HL-60/S4 (cell line): ENCODE measurements around the gene SPIN1.

Experiments
- in situ Hi-C: fragments of 300-500 bp; cut with MboI; formaldehyde crosslinking; loops from 2 replicates; pipeline ENCODE4 v1.14.3; 2022; ENCODE audit warnings: low sequenced_read_pairs

Gene SPIN1

GRCh38 chr9:88433583-88434255 is 45.5 kb downstream of the SPIN1 start:
- in situ Hi-C loops: no loop called here

DNA sequence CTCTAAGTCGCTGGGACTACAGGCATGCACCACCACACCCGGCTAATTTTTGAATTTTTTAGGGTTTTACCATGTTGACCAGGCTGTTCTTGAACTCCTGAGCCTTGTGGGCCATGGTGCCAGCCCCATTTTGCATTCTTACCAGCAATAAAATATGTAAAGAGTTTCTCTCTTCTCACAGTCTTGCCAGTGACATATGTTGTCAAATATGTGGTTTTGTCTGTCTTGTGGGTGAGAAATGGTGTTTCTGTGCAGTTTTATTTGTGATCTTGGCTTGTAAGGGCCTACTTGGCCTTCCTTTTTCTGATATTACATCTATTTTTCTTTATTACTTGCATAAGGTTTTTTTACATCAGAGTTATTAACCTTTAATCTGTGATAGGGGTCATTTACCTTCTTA is 47.1 kb downstream of the SPIN1 start:
- in situ Hi-C loops: no loop called here

GRCh38 chr9:88436379-88436778 is 48.1 kb downstream of the SPIN1 start:
- in situ Hi-C loops: no loop called here

GRCh38 chr9:88437210-88438146 is 49.2 kb downstream of the SPIN1 start:
- in situ Hi-C loops: no loop called here

DNA sequence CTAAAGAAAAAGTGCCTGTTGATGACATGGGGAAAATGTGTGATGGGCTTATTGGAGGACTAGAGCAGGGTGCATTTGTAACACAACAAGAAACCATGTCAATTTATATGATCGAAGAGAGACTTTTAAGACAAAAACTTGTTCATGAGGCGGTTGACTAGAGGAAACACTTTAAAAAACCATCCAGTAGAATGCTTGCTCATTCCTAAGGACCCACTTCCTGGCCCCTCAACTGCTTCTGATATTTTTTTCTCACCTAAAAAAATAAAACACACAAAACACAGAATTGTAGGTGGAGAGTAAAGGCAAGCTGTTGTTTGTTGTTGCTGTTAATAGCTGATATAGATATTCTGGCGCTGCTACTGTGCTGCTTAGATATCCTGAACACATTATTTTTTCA is 50.6 kb downstream of the SPIN1 start:
- in situ Hi-C loops: no loop called here

- in situ Hi-C loops: no loop called here
Measured at GRCh38 chr9:88441301-88442007, 53.2 kb downstream of the SPIN1 start.

DNA sequence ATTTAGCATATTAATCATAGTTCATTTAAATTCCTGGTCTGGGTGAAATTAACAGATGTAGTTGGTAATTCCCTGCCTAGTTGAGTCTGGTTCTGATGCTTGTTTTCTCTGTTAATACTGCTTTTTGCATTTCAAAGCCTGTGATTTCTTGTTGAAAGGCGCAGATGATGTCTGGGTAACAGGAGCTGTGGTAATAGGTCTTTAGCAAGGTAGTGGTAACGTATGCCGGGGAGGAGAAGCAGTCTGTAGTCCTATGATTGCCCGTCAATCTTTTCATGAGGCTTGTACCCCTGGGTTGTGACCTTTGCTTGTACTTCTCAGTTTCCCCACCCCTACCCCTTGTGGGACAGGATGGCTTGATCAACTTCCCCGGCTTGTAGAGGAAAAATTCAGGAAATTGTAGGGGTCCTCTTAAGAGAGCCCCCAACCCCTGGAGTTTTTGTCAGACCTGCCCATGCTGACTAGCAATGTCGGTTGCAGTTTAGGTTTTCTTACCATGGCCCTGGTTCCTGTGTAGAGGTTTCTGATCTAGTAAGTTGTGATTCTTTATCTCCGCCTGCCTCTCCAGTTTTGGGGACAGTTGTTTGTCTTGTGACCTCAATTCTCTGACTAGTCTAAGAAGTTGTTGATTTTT is 55.4 kb downstream of the SPIN1 start:
- in situ Hi-C loops: no loop called here

- in situ Hi-C loops: no loop called here
Measured at GRCh38 chr9:88446728-88447127, 58.5 kb downstream of the SPIN1 start.

DNA sequence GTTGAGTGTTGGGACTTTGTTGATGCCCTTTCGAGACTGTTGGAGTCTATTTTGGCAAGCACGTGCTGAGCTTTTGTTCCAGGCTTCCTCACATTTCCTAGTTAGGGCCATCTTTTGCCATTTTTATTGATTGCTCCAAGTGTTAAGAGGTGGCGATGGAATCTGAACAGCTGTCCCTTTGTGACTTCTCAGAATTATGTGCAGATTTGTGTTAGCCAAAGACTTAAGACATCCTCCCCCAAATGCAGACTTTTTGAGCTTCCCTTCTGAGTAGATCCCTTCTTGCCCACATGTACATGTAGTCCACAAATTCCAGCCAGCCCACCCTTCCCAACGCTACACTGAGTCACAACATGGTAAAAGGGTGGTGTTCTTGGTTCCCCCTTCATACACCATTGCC is 59.2 kb downstream of the SPIN1 start:
- in situ Hi-C loops: no loop called here

DNA sequence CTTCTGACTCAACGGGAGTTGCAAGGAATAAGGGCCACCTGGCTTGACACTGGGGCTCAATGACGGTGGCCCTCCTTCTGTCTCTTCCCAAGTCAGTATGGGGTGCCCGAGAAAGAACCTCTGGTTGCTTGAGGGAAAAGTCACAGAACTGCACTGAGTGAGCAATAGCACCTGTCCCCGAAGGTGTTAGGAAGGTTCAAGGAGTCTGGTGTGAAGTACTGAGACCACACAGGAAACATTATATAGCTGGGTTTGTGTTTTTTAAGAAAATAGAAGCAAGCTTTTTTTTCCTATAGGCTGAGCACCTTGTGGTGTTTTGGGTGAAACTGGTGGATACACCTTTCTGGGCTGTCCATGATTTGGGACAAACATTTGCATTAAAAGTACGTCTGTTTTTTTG is 62.9 kb downstream of the SPIN1 start:
- in situ Hi-C loops: no loop called here

DNA sequence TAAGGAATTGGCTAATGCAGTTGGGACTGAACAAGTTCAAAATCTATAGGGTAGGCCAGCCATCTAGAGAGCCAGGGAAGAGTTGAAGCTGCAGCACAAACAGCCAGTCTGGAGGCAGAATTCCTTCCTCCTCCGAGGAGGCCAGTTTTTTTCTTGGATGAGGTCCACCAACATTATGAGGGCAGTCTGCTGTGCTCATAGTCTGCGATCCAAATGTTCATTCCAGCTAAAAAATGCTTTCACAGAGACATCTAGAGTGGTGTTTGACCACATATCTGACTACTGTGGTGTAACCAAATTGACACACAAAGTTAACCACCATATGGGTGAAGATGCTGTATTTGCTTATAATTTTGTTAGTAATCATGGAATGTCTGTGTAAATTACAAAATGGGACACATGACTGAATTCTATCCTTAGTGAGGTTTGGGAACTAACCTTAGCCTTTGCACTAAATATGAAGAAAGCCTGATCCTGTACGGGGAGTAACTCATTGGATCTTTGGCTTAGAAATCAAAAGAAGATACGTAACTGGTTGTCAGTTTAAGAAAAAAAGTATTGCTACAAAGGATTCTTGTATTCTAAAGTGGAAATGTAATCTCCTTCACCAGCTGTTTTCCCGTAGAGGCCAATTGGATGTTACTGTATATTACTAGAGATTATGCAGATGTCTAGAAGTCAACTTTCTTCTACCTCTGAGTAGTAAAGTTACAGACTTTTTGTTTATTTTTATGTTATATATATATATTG is 70.6 kb downstream of the SPIN1 start:
- in situ Hi-C loops: no loop called here

GRCh38 chr9:88460587-88461332 is 72.5 kb downstream of the SPIN1 start:
- in situ Hi-C loops: no loop called here

DNA sequence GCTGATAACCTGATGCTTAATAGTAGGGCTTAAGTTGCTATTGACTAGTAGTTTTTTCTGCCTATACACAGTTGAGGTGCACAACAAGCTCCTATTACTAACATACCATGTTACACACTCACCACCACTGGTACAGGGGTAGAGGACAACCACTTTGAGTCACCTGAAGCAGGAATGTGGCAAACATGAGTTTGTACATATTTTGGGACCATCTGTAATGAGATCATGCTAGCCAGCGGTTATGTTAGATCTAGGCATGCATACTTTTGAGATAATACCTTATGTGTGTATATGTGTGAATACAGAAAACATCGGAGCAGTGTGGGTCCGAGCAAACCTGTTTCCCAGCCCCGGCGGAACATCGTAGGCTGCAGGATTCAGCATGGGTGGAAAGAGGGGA is 73.9 kb downstream of the SPIN1 start:
- in situ Hi-C loops: no loop called here

DNA sequence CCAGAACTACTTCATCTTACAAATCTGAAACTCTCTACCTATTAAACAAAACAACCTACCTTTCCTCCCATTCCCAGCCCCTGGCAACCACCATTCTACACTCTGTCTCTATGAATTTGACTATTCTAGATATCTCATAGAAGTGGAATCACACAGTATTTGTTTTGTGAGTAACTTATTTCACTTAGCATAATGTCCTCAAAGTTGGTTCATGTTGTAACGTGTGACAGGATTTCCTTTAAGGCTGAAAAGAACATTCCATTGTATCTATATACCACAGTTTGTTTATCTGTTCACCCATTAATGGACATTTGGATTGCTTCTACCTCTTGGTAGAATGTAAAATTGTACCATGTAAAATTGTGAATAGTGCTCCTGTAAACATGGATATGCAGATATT is 76.6 kb downstream of the SPIN1 start:
- in situ Hi-C loops: no loop called here

- in situ Hi-C loops: no loop called here
Measured at GRCh38 chr9:88468226-88468625, 80.0 kb downstream of the SPIN1 start.

DNA sequence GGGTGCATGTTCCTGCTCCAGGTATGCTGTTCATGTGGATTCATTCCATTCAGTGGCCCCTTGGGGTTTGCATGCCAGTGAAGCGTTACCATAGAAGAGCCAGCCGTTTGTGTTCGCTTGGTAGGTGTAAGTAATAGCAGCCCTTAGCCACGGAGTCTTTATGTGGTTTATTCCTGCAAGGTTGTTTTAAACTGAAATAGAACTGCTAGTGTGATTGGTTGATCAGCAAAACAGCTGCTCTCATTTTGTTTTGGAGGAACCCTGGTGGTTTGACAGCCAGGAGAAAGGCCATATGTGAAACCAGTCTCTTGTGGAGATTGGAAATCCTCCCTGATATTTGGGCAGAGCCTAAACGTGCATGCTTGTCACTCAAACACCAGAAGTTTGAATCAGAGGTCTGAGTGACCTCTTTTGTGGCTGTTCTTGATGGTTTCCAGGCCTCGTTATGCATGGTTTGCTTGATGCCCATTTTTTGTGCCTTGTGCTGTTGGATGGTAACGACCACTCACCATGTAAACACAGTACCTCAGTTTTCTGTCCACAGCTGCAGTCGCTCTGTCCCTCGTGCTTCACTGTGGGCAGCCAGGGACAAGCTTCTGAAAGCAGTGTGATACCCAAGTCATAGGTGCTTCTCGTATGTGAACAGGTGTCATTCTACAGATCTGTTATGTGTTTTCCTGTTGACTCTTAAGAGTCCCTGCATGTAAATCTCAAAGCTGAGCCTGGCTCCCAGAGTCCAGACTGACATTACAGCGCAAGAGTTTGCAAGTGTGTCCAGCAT is 88.4 kb downstream of the SPIN1 start:
- in situ Hi-C loops: no loop called here

- in situ Hi-C loops: no loop called here
Measured at GRCh38 chr9:88477300-88477751, 89.1 kb downstream of the SPIN1 start.

- in situ Hi-C loops: no loop called here
Measured at GRCh38 chr9:88478246-88478645, 90.0 kb downstream of the SPIN1 start.

GRCh38 chr9:88481933-88482332 is 93.7 kb downstream of the SPIN1 start:
- in situ Hi-C loops: no loop called here
